Measurements from ENCODE around the gene ARHGDIB. TPM values are rescaled to one million over a fixed set of nuclear protein-coding genes. Genes with fewer than 3 reads are reported as not detected.

The ARHGDIB gene
- total and polyA plus RNA-seq, 2 experiments from 2014 or later: 0.89 TPM; not detected in 1

DNA sequence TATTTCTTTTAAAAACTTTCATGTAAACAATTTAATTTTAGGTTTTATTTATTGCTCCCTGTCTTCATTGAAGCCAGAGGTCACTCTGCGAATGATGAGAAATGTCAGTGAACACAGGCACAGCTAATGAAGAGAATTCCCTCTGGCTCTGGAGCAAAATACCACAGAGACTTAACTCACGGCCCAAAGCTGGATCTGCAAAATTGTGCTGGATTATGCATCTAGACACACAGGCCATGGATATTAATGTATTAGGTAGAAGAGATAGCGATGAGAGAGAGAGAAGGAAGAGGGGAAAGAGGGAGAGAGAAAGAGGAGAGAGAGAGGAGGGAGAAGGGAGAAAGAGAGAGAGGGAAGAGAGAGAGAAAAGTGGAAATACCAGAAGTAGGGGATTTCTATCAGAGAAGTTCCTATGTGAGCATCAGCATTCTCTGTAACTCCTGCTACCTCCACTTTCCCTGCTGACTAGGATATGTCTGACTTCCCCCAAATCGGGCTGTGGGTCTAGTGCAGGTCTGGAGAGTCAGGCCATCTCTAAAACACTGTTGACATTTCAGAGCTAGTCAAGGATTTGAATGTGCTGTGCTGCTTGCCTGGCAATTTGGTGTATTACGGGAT, 3.7 kb downstream of the ARHGDIB start (continued):
- TF ChIP-seq, protein P1, sequence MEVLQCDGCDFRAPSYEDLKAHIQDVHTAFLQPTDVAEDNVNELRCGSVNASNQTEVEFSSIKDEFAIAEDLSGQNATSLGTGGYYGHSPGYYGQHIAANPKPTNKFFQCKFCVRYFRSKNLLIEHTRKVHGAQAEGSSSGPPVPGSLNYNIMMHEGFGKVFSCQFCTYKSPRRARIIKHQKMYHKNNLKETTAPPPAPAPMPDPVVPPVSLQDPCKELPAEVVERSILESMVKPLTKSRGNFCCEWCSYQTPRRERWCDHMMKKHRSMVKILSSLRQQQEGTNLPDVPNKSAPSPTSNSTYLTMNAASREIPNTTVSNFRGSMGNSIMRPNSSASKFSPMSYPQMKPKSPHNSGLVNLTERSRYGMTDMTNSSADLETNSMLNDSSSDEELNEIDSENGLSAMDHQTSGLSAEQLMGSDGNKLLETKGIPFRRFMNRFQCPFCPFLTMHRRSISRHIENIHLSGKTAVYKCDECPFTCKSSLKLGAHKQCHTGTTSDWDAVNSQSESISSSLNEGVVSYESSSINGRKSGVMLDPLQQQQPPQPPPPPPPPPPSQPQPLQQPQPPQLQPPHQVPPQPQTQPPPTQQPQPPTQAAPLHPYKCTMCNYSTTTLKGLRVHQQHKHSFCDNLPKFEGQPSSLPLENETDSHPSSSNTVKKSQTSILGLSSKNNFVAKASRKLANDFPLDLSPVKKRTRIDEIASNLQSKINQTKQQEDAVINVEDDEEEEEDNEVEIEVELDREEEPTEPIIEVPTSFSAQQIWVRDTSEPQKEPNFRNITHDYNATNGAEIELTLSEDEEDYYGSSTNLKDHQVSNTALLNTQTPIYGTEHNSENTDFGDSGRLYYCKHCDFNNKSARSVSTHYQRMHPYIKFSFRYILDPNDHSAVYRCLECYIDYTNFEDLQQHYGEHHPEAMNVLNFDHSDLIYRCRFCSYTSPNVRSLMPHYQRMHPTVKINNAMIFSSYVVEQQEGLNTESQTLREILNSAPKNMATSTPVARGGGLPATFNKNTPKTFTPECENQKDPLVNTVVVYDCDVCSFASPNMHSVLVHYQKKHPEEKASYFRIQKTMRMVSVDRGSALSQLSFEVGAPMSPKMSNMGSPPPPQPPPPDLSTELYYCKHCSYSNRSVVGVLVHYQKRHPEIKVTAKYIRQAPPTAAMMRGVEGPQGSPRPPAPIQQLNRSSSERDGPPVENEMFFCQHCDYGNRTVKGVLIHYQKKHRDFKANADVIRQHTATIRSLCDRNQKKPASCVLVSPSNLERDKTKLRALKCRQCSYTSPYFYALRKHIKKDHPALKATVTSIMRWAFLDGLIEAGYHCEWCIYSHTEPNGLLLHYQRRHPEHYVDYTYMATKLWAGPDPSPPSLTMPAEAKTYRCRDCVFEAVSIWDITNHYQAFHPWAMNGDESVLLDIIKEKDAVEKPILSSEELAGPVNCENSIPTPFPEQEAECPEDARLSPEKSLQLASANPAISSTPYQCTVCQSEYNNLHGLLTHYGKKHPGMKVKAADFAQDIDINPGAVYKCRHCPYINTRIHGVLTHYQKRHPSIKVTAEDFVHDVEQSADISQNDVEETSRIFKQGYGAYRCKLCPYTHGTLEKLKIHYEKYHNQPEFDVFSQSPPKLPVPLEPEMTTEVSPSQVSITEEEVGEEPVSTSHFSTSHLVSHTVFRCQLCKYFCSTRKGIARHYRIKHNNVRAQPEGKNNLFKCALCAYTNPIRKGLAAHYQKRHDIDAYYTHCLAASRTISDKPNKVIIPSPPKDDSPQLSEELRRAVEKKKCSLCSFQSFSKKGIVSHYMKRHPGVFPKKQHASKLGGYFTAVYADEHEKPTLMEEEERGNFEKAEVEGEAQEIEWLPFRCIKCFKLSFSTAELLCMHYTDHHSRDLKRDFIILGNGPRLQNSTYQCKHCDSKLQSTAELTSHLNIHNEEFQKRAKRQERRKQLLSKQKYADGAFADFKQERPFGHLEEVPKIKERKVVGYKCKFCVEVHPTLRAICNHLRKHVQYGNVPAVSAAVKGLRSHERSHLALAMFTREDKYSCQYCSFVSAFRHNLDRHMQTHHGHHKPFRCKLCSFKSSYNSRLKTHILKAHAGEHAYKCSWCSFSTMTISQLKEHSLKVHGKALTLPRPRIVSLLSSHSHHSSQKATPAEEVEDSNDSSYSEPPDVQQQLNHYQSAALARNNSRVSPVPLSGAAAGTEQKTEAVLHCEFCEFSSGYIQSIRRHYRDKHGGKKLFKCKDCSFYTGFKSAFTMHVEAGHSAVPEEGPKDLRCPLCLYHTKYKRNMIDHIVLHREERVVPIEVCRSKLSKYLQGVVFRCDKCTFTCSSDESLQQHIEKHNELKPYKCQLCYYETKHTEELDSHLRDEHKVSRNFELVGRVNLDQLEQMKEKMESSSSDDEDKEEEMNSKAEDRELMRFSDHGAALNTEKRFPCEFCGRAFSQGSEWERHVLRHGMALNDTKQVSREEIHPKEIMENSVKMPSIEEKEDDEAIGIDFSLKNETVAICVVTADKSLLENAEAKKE (CRISPR knock-in tag; IDR thresholded peaks at IDR 0.05): no peak
- TF ChIP-seq, protein P2, sequence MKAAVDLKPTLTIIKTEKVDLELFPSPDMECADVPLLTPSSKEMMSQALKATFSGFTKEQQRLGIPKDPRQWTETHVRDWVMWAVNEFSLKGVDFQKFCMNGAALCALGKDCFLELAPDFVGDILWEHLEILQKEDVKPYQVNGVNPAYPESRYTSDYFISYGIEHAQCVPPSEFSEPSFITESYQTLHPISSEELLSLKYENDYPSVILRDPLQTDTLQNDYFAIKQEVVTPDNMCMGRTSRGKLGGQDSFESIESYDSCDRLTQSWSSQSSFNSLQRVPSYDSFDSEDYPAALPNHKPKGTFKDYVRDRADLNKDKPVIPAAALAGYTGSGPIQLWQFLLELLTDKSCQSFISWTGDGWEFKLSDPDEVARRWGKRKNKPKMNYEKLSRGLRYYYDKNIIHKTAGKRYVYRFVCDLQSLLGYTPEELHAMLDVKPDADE (IDR thresholded peaks at IDR 0.05): no peak

DNA sequence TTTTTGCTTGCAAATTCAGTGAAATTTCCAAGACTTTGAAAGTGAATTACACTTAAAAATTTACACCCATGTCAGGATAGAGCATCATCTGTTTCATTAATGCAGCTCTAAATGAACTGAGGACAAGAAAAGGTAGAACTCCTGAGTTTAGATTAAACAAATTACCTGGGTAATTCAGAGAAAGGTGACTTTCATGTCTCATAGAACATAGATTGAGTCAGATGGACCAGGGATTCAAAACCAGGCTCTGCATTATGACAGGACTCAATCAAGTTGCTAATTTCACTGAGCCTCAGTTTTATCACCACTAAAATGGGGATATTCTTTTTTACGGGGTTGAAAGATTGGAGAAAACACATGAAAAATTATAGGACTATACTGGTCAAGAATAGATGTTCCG, 4.5 kb downstream of the ARHGDIB start:
- H2AFZ ChIP-seq: no peak overlapping the region
- no peaks in the 10 kb centered on the region for H3K27me3 ChIP-seq (ENCODE audit: insufficient read depth)
- Mint-ChIP-seq H3K9me3 (no peaks in the 10 kb centered on the region), H3K36me3 (ENCODE audit: low read depth) (no peaks in the 10 kb centered on the region), H3K4me3 (no peak overlapping the region), H3K4me1 (peaks cover 18% of the 10 kb centered on the region), H3K27ac (no peak overlapping the region), H3K27me3 (ENCODE audit: insufficient read depth, low read depth, poor library complexity) (no peaks in the 10 kb centered on the region)
- no peaks in the 10 kb centered on the region for H3K36me3 ChIP-seq (ENCODE audit: insufficient read depth)
- ATAC-seq (no peak), DNase-seq (ENCODE audit: low spot score) (no peak)
- H4K20me1 ChIP-seq (replicated peaks; ENCODE audit: insufficient read depth): no peaks in the 10 kb centered on the region
- no peak overlapping the region for H3K4me3 ChIP-seq
- no peak overlapping the region for H3K27ac ChIP-seq (ENCODE audit: low read depth)
- no peaks in the 10 kb centered on the region for H3K9me2 ChIP-seq (ENCODE audit: insufficient read depth)
- no peaks in the 10 kb centered on the region for H3F3A ChIP-seq (replicated peaks; ENCODE audit: low read depth)
- TF ChIP-seq, protein P1 (CRISPR knock-in tag; IDR thresholded peaks at IDR 0.05): no peak
- TF ChIP-seq POLR2AphosphoS5 (IDR thresholded peaks at IDR 0.05; ENCODE audit: low read depth) (no peak), ZNF114 (CRISPR knock-in tag; IDR thresholded peaks at IDR 0.05) (no peak), STAT1 (IDR thresholded peaks at IDR 0.05; ENCODE audit: unreplicated experiment) (no peak), JUNB (IDR thresholded peaks at IDR 0.05; ENCODE audit: unreplicated experiment) (no peak), CREB1 (CRISPR knock-in tag; IDR thresholded peaks at IDR 0.05; ENCODE audit: low read depth) (no peak)
- TF ChIP-seq, protein P2 (IDR thresholded peaks at IDR 0.05): no peak
- no peaks in the 10 kb centered on the region for H3K79me2 ChIP-seq (replicated peaks; ENCODE audit: insufficient read depth)
- no peaks in the 10 kb centered on the region for H3K4me1 ChIP-seq (ENCODE audit: insufficient read depth)
- no peak overlapping the region for H3K4me2 ChIP-seq
